Activated effector memory CD4-positive, alpha-beta T cell treated with Interleukin-2 at 50 U/mL for 16 hours (primary cell): ENCODE measurements around the gene ZNF343.
A peak's percentile ranks its signal among the peaks of the same experiment; 100 is the strongest.
"Not testable (repeated sequence)": the region's sequence is repeated elsewhere in the genome, so short reads cannot be mapped to it uniquely, and the experiment has no call there.

ENCODE experiments used
- DNase-seq: peaks from one replicate; pipeline ENCODE4 v3.0.0-alpha.2; 2020

Gene ZNF343

GRCh38 chr20:2521369-2522305 lies 12.9 kb upstream of the ZNF343 start:
- DNase-seq, result peak; percentile 29

GRCh38 chr20:2520617-2521016 lies 11.9 kb upstream of the ZNF343 start:
- no peak for DNase-seq

- DNase-seq, result no peak
Observed at GRCh38 chr20:2519115-2519809, 10.5 kb upstream of the ZNF343 start.

- no peak for DNase-seq
Observed at GRCh38 chr20:2518558-2518957, 9.8 kb upstream of the ZNF343 start.

GRCh38 chr20:2518096-2518495 lies 9.4 kb upstream of the ZNF343 start:
- no peak for DNase-seq

- no peak for DNase-seq
Observed at GRCh38 chr20:2516399-2516798, 7.7 kb upstream of the ZNF343 start.

- no peak for DNase-seq
Observed at GRCh38 chr20:2515203-2515602, 6.5 kb upstream of the ZNF343 start.

- no peak for DNase-seq
Observed at GRCh38 chr20:2509794-2510193, 1.1 kb upstream of the ZNF343 start.

GRCh38 chr20:2509468-2509781 lies 710 bp upstream of the ZNF343 start:
- no peak for DNase-seq

- DNase-seq, result no peak
Observed at GRCh38 chr20:2507875-2508630, 662 bp downstream of the ZNF343 start.

- DNase-seq, result no peak
Observed at GRCh38 chr20:2507464-2507863, 1.3 kb downstream of the ZNF343 start.

- not testable (repeated sequence) for DNase-seq
Observed at GRCh38 chr20:2506426-2506825, 2.3 kb downstream of the ZNF343 start.

GRCh38 chr20:2504803-2505202 lies 3.9 kb downstream of the ZNF343 start:
- not testable (repeated sequence) for DNase-seq

GRCh38 chr20:2502808-2503384 lies 5.8 kb downstream of the ZNF343 start:
- DNase-seq, result not testable (repeated sequence)

GRCh38 chr20:2485661-2486060 lies 23.1 kb downstream of the ZNF343 start:
- DNase-seq, result no peak

- DNase-seq, result no peak
Observed at GRCh38 chr20:2485080-2485479, 23.6 kb downstream of the ZNF343 start.

GRCh38 chr20:2483504-2483903 lies 25.2 kb downstream of the ZNF343 start:
- no peak for DNase-seq

GRCh38 chr20:2480381-2480780 lies 28.3 kb downstream of the ZNF343 start:
- DNase-seq, result no peak

- DNase-seq, result no peak
Observed at GRCh38 chr20:2476742-2477615, 31.7 kb downstream of the ZNF343 start.

- DNase-seq, result no peak
Observed at GRCh38 chr20:2475850-2476741, 32.6 kb downstream of the ZNF343 start.

- no peak for DNase-seq
Observed at GRCh38 chr20:2473516-2473915, 35.2 kb downstream of the ZNF343 start.
